Stimulated activated CD8-positive, alpha-beta memory T cell treated with anti-CD3 and anti-CD28 coated beads, Interleukin-7, amount 100 ng/mL, for 24 hours (primary cell): ENCODE measurements around the gene SEPHS1.
A peak's percentile ranks its signal among the peaks of the same experiment; 100 is the strongest.
"Not testable (repeated sequence)": the region's sequence is repeated elsewhere in the genome, so short reads cannot be mapped to it uniquely, and the experiment has no call there.

ENCODE experiments used
- DNase-seq: peaks from one replicate; pipeline ENCODE4 v3.0.0-alpha.2; 2020; ENCODE audit warnings: low read depth

Gene SEPHS1

GRCh38 chr10:13348216-13349017 is at the start of gene SEPHS1:
Gene SEPHS1, minus strand, starts transcription at chr10:13348293. Its CDS starts 3,343 bp downstream, at chr10:13344950.
- DNase-seq, result peak; percentile 63

- DNase-seq, result no peak
Measured at GRCh38 chr10:13397052-13397451, 49.0 kb upstream of the SEPHS1 start.

- DNase-seq, result no peak
Measured at GRCh38 chr10:13396369-13396768, 48.3 kb upstream of the SEPHS1 start.

- DNase-seq, result no peak
Measured at GRCh38 chr10:13395540-13395939, 47.4 kb upstream of the SEPHS1 start.

GRCh38 chr10:13393640-13394039 is 45.5 kb upstream of the SEPHS1 start:
- no peak for DNase-seq

- DNase-seq, result no peak
Measured at GRCh38 chr10:13392701-13393100, 44.6 kb upstream of the SEPHS1 start.

GRCh38 chr10:13390604-13391522 is 42.8 kb upstream of the SEPHS1 start:
- DNase-seq, result no peak

GRCh38 chr10:13388478-13389230 is 40.6 kb upstream of the SEPHS1 start:
- no peak for DNase-seq

- no peak for DNase-seq
Measured at GRCh38 chr10:13386021-13386420, 37.9 kb upstream of the SEPHS1 start.

- DNase-seq, result no peak
Measured at GRCh38 chr10:13383399-13383761, 35.3 kb upstream of the SEPHS1 start.

- no peak for DNase-seq
Measured at GRCh38 chr10:13382703-13383398, 34.8 kb upstream of the SEPHS1 start.

GRCh38 chr10:13379061-13379460 is 31.0 kb upstream of the SEPHS1 start:
- not testable (repeated sequence) for DNase-seq

GRCh38 chr10:13376746-13377145 is 28.7 kb upstream of the SEPHS1 start:
- no peak for DNase-seq

GRCh38 chr10:13376297-13376696 is 28.2 kb upstream of the SEPHS1 start:
- DNase-seq, result no peak

- DNase-seq, result no peak
Measured at GRCh38 chr10:13375791-13376190, 27.7 kb upstream of the SEPHS1 start.

- no peak for DNase-seq
Measured at GRCh38 chr10:13373644-13374043, 25.6 kb upstream of the SEPHS1 start.

GRCh38 chr10:13372524-13372923 is 24.4 kb upstream of the SEPHS1 start:
- no peak for DNase-seq

- DNase-seq, result no peak
Measured at GRCh38 chr10:13371897-13372470, 23.9 kb upstream of the SEPHS1 start.

- DNase-seq, result no peak
Measured at GRCh38 chr10:13366891-13367290, 18.8 kb upstream of the SEPHS1 start.

- DNase-seq, result no peak
Measured at GRCh38 chr10:13365831-13366230, 17.7 kb upstream of the SEPHS1 start.

GRCh38 chr10:13365243-13365642 is 17.1 kb upstream of the SEPHS1 start:
- DNase-seq, result no peak
